Activated effector memory CD4-positive, alpha-beta T cell treated with Interleukin-2 at 50 U/mL for 16 hours (primary cell): ENCODE results near the gene ZFP36.

Experiments used
- DNase-seq: peaks from one replicate; pipeline ENCODE4 v3.0.0-alpha.2; 2020

The ZFP36 gene

DNA sequence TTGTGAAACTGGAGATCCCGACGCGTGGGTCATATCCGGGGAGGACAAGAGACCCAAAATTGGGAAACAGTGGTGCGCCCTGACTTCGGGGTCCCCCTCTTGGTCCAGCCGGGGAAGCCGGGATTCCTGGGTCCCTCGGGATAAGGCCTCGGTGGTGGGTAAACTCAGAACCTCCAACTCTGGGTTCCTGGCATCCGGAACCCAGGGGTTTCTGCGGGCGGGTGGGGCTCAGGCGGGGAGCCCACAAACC is 688 bp downstream of the ZFP36 start:
- no peak for DNase-seq

DNA sequence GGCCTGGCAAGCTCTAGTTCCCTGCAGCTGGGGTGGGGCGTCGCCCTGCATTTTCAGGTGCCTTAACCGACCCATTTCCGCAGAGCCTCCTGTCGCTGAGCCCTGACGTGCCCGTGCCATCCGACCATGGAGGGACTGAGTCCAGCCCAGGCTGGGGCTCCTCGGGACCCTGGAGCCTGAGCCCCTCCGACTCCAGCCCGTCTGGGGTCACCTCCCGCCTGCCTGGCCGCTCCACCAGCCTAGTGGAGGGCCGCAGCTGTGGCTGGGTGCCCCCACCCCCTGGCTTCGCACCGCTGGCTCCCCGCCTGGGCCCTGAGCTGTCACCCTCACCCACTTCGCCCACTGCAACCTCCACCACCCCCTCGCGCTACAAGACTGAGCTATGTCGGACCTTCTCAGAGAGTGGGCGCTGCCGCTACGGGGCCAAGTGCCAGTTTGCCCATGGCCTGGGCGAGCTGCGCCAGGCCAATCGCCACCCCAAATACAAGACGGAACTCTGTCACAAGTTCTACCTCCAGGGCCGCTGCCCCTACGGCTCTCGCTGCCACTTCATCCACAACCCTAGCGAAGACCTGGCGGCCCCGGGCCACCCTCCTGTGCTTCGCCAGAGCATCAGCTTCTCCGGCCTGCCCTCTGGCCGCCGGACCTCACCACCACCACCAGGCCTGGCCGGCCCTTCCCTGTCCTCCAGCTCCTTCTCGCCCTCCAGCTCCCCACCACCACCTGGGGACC is 1.2 kb downstream of the ZFP36 start:
- DNase-seq, result peak; percentile 80

DNA sequence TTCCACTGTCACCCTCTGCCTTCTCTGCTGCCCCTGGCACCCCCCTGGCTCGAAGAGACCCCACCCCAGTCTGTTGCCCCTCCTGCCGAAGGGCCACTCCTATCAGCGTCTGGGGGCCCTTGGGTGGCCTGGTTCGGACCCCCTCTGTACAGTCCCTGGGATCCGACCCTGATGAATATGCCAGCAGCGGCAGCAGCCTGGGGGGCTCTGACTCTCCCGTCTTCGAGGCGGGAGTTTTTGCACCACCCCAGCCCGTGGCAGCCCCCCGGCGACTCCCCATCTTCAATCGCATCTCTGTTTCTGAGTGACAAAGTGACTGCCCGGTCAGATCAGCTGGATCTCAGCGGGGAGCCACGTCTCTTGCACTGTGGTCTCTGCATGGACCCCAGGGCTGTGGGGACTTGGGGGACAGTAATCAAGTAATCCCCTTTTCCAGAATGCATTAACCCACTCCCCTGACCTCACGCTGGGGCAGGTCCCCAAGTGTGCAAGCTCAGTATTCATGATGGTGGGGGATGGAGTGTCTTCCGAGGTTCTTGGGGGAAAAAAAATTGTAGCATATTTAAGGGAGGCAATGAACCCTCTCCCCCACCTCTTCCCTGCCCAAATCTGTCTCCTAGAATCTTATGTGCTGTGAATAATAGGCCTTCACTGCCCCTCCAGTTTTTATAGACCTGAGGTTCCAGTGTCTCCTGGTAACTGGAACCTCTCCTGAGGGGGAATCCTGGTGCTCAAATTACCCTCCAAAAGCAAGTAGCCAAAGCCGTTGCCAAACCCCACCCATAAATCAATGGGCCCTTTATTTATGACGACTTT is 2.0 kb downstream of the ZFP36 start:
- DNase-seq, result no peak

DNA sequence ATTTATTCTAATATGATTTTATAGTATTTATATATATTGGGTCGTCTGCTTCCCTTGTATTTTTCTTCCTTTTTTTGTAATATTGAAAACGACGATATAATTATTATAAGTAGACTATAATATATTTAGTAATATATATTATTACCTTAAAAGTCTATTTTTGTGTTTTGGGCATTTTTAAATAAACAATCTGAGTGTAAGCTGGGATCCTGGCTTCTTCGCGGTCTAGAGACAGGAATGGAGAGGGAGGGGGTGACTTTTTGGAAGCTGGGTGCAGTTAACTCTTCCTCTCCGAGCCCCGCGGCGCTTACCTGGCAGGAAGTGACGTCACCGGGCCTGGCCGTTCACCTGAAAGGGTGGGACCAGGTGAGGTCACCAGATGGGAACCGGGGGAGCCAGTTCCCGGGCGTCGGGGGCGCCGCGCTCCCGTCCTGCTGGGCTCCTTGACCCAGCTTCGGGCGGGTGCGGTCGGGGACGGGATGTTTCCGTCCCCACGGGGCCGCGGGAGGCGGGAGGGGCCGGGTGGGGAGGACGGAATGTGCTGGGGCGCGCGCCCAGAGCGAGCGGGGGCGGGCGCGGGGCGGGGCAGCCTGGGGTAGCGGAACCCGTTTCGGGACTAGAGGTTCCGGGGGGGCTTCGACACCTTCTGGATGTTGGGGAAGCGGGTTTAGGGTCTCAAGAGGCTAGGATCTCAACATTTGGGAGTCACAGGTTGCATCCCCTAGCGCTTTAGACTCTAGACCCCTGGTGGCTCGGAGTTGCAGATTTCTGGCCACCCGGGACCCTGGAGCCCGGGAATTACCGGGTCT is 2.8 kb downstream of the ZFP36 start:
- peak; percentile 72 for DNase-seq

- peak; percentile 51 for DNase-seq
Measured at GRCh38 chr19:39410017-39410830, 3.6 kb downstream of the ZFP36 start.

DNA sequence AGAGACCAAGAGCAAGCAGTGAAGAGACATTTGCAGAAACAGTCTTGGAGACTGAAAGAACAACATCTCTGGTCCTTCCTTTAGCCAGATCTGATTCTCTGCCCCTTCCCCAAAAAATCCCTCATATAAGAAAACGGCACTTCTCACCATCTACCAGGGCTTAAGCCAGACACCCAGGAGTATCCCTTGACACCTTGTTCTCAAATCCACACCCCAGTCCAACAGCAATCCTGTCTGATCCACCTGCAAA is 4.1 kb downstream of the ZFP36 start:
- DNase-seq, result no peak

- DNase-seq, result no peak
Measured at GRCh38 chr19:39411081-39411831, 4.6 kb downstream of the ZFP36 start.

DNA sequence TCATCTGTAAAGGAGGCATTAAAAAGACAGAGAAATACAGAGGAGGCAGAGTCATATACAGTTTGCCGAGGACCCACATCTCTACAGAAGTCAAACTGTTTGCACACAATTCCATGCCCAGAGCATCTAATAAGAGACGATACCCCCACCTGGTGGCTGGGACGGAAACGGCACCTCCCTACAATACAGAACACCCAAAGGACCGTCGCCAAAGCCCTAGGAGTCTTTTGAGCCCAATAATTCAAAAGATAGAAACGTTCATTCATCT is 5.1 kb downstream of the ZFP36 start:
- peak; percentile 81 for DNase-seq

- peak; percentile 91 for DNase-seq
Measured at GRCh38 chr19:39412100-39412866, 5.6 kb downstream of the ZFP36 start, which contains the start of gene PLEKHG2. PLEKHG2 (plus strand) TSS chr19:39412669; CDS start chr19:39414087, 1,418 bp downstream.

- DNase-seq, result no peak
Measured at GRCh38 chr19:39412867-39413271, 6.2 kb downstream of the ZFP36 start.

DNA sequence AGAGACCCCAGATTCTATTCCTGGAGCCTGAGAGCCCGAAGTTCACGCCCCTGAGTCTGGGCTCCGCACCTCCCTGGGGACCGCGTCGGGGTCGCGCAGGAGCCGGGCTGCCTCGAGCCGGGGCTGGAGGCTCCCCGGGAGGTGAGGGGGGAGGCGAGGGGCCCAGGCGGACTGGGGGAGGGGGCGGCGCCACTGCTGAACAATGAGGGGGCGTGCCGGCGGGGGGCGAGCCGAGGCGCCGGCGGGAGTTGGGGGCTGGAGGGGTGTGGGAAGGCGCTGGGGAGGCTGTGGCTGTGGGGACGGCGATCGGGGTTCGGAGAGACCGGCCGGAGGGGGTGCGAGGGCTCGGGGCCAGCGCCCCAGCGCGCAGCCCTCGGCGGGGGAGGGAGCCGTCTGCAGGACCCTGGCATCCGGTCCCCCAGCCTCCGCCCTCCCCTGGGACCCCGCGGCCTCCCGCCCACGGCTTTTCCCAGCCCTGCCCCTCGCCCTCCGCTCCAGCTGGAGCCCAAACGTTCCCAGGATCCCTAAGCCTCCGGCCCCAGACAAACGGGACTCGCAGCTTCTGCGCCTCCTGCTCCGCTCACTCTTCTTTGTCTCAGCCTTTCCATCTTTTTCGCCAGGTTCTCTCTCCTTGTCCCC is 6.7 kb downstream of the ZFP36 start:
- no peak for DNase-seq

GRCh38 chr19:39413911-39414608 is 7.4 kb downstream of the ZFP36 start:
- no peak for DNase-seq

GRCh38 chr19:39415111-39416046 is 8.7 kb downstream of the ZFP36 start:
- no peak for DNase-seq

DNA sequence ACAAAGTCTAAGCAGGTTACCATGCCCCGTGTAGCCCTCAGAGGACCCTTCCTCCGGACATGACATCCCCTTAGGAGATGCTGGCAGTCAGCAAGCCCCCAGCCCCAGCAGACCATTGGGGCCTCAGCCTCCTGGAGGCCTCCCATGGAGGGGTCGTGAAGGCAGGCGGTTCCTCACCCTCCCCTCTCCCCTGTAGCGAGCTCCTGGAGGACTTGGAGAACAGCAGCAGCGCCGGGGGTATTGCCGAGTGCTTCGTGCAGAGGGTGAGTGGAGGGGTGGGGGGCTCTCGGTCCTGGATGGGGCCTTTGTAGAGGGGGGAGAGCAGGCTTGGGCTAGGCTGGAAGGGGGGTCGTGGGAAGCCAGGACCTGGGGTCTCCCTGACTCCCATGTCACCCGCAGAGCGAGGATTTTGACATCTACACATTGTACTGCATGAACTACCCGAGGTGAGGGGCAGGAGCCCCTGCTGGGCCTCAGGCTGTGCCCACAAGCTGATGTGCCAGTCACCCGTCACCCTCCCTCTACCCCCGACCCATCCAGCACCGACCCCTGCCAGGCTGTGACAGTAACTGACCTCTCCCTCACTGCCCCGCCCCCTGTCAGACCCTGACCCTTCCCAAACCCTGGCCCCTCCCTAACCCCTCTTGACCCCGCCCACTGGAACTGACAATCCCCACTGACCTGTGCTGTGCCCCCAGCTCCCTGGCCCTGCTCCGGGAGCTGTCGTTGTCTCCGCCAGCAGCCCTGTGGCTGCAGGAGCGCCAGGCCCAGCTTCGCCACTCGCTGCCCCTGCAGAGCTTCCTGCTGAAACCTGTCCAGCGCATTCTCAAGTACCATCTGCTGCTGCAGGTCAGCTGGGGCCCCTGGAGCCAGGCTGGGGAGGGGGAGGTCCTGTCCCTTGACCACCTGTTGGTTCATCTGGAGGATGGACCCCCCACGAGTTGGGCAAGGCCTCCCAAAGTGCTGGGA is 9.8 kb downstream of the ZFP36 start:
- DNase-seq, result no peak

GRCh38 chr19:39417463-39418181 is 11.0 kb downstream of the ZFP36 start:
- DNase-seq, result no peak

DNA sequence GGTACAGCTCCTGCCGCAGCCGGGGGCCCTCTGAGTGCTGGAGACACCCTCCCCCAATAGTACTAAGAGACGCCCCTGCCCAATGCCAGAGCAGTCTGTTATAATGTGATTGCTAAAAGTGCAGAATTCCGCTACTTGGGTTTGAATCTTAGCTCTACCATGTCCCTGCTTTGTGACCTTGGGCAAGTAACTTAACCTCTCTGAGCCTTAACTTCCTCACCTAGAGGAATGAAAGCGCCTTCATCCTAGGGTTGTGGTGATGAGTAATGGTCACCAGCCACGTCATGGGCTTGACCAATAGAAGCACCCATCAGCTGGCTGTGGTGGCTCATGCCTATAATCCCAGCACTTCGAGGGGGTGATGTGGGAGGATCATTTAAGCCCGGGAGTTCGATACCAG is 12.4 kb downstream of the ZFP36 start:
- DNase-seq, result no peak

- no peak for DNase-seq
Measured at GRCh38 chr19:39420769-39421168, 14.1 kb downstream of the ZFP36 start.

DNA sequence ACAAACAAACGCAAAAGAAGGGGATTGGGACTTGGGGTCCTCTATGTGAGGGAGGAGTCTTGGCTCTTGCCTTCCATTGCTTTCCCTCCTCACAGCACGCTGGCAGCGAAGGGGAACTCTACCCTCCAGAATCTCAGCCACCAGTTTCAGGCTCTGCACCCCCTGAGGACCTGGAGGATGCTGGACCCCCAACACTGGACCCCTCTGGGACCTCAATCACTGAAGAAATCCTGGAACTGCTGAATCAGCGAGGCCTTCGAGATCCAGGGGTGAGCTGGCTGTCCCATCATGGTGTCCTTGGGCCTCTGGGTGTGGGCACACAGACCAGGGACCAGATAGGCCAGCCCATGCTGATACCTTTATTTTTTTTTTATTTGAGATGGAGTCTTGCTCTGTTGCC is 15.4 kb downstream of the ZFP36 start:
- no peak for DNase-seq
